K562 (cell line): ENCODE results near the gene RNF44. TPM values are rescaled to one million over a fixed set of nuclear protein-coding genes. Genes with fewer than 3 reads are reported as not detected.
A peak's percentile ranks its signal among the peaks of the same experiment; 100 is the strongest.

Experiments used
- ATAC-seq: fragments of 200-7000 bp; cut with Tn5 transposase; 3 replicates; pipeline ENCODE4 v1.9.1; 2020; ENCODE audit warnings: moderate library complexity
- BruUV-seq: library from RNA; stranded (reverse); fragments of 400-500 nt; replicated peaks from 2 replicates; lab custom pipeline; 2021; lab: Mats Ljungman, UMichigan
- CTCF ChIA-PET: fragments of 300-600 bp; formaldehyde crosslinking; extraction: SDS; loops from one replicate; lab custom pipeline; 2021; ENCODE audit warnings: low intra/inter-chr PET ratio; lab: Yijun Ruan, JAX
- POLR2A ChIA-PET: fragments of 300-600, 350-650 bp; sonication (Branson Sonifier 250); formaldehyde crosslinking; extraction: SDS; loops from one replicate; lab custom pipeline; 2021; ENCODE audit warnings: antibody characterized with exemption, inconsistent platforms; lab: Yijun Ruan, JAX
- DNase-seq, 4 experiments: peaks; one replicate each; pipeline versions ENCODE4 v3.0.0 to v3.0.0-alpha.2; 2011 to 2018; ENCODE audit warnings: low spot score in 3 of 4, mixed read lengths in 3 of 4; ENCODE audit errors: extremely low read depth in 1 of 4
- FAIRE-seq: peaks from 2 replicates; lab custom pipeline; 2011; peaks lifted over from hg19 to GRCh38; lab: Jason Lieb, UNC
- H2AFZ ChIP-seq: 2 replicates; pipeline ENCODE4 v1.6.0; 2011; ENCODE audit warnings: low read depth, low read length, control low read depth, inconsistent platforms
- H3K27ac ChIP-seq: fragments of 200-600 bp; 3 replicates; pipeline ENCODE4 v1.8.0; 2011; ENCODE audit warnings: low read depth, mild to moderate bottlenecking, control low read depth, inconsistent platforms, low read length, moderate library complexity, mixed read lengths; ENCODE audit errors: extremely low read depth
- H3K27me3 ChIP-seq, 2 experiments: fragments of 300-600 bp in 1 of 2; 2 replicates in 1 of 2; 3 replicates in 1 of 2; pipeline versions ENCODE4 v1.6.0 to v1.8.0; 2011; ENCODE audit warnings: inconsistent platforms in 2 of 2, low read length in 2 of 2, mild to moderate bottlenecking in 1 of 2, mixed read lengths in 1 of 2, moderate library complexity in 1 of 2; ENCODE audit not compliant: control insufficient read depth in 2 of 2, insufficient read depth in 2 of 2
- H3K36me3 ChIP-seq: fragments of 300-600 bp; 3 replicates; pipeline ENCODE4 v1.8.0; 2011; ENCODE audit warnings: mild to moderate bottlenecking, low read length, inconsistent platforms; ENCODE audit not compliant: control insufficient read depth, insufficient read depth
- H3K4me1 ChIP-seq, 2 experiments: fragments of 200-600 bp in 1 of 2; replicated peaks in 1 of 2; 2 replicates in 1 of 2; 3 replicates in 1 of 2; pipeline versions ENCODE4 v1.5.1 to v1.8.0; 2011; ENCODE audit warnings: inconsistent platforms in 2 of 2, low read length in 2 of 2, mild to moderate bottlenecking in 1 of 2, mixed read lengths in 1 of 2, moderate library complexity in 1 of 2; ENCODE audit not compliant: control insufficient read depth in 2 of 2, insufficient read depth in 2 of 2
- H3K4me2 ChIP-seq: 2 replicates; pipeline ENCODE4 v1.6.1; 2011; ENCODE audit warnings: low read length, control low read depth, inconsistent platforms, mixed read lengths; ENCODE audit not compliant: insufficient read depth
- H3K4me3 ChIP-seq: fragments of 200-600 bp; sonication (generic), shearing (Covaris generic); 2 replicates; pipeline ENCODE4 v1.5.1; 2016; ENCODE audit warnings: control low read depth, inconsistent platforms
- H3K79me2 ChIP-seq: fragments of 200-600 bp; 3 replicates; pipeline ENCODE4 v1.8.0; 2011; ENCODE audit warnings: low read length, inconsistent platforms; ENCODE audit not compliant: control insufficient read depth, insufficient read depth
- H3K9ac ChIP-seq, 2 experiments: 2 replicates each; pipeline versions ENCODE4 v1.6.0 to v1.6.1; 2011; ENCODE audit warnings: low read depth in 2 of 2, low read length in 2 of 2, control low read depth in 1 of 2, inconsistent platforms in 1 of 2, mild to moderate bottlenecking in 1 of 2, mixed read lengths in 1 of 2; ENCODE audit not compliant: insufficient read depth in 1 of 2
- H3K9me1 ChIP-seq: one replicate; pipeline ENCODE4 v1.6.0; 2011; ENCODE audit warnings: inconsistent platforms, mild to moderate bottlenecking, low read length, moderate library complexity; ENCODE audit not compliant: control insufficient read depth, insufficient read depth
- H3K9me3 ChIP-seq: replicated peaks from 2 replicates; pipeline ENCODE4 v1.5.1; 2011; ENCODE audit warnings: low read depth, low read length, inconsistent platforms; ENCODE audit not compliant: control insufficient read depth, insufficient read depth
- H4K20me1 ChIP-seq: replicated peaks from 2 replicates; pipeline ENCODE4 v1.6.1; 2011; ENCODE audit warnings: low read length, inconsistent platforms, mixed read lengths; ENCODE audit not compliant: control insufficient read depth, insufficient read depth
- ADNP ChIP-seq: fragments of 200-800 bp; sonication (Bioruptor generic); IDR thresholded peaks from 2 replicates; pipeline ENCODE4 v1.6.1; 2016; ENCODE audit warnings: missing genetic modification characterization, missing compliant biosample characterization
- PML ChIP-seq: IDR thresholded peaks from 2 replicates; pipeline ENCODE4 v1.6.1; 2012; ENCODE audit warnings: low read length, inconsistent platforms
- POLR2A ChIP-seq: fragments of 450-650 bp; conservative IDR thresholded peaks from 2 replicates; pipeline ENCODE4 v1.6.1; 2016
- POLR2AphosphoS2 ChIP-seq: IDR thresholded peaks from 2 replicates; pipeline ENCODE4 v1.6.1; 2012; ENCODE audit warnings: low read length, improper control_type of control experiment
- SRSF9 ChIP-seq: fragments of 200-400 bp; formaldehyde crosslinking; IDR thresholded peaks from 2 replicates; pipeline ENCODE4 v1.6.1; 2017; ENCODE audit warnings: low read depth, low read length, borderline replicate concordance
- TBL1XR1 ChIP-seq, 2 experiments: IDR thresholded peaks; 2 replicates each; pipeline ENCODE4 v1.6.1; 2012; ENCODE audit warnings: improper control_type of control experiment in 2 of 2, low read length in 2 of 2, mild to moderate bottlenecking in 1 of 2
- WGBS: fragments of 100-300 bp; shearing (Covaris generic); methylation state at CpG from one replicate; pipeline ENCODE4 v1.1.6; 2016; ENCODE audit warnings: low coverage, mixed read lengths; ENCODE audit not compliant: insufficient coverage; ENCODE audit errors: missing lambda C conversion rate; 5-methylcytosine and 5-hydroxymethylcytosine counted together
- in situ Hi-C: fragments of 300-500 bp; cut with MboI; formaldehyde crosslinking; loops from 4 replicates; pipeline ENCODE4 v1.15.0; 2018; ENCODE audit warnings: inconsistent platforms, mixed read lengths
- intact Hi-C: fragments of 100-400 bp; cut with micrococcal nuclease; formaldehyde crosslinking; loops from 2 replicates; pipeline ENCODE4 v1.14.2; 2022
- polyA plus RNA-seq, 8 experiments: library from polyadenylated mRNA; depleted of rRNA in 4 of 8; stranded (reverse) in 5 of 8; unstranded in 3 of 8; fragments of >200 nt; fragmentation: Nextera tagmentation in 2 of 8; fragmentation: Illumina TruSeq in 1 of 8; extraction: Ambion mirVana in 2 of 8; extraction: Trizol in 1 of 8; gene quantifications; 2 replicates each; pipeline versions ENCODE4 v1.2.1 to v1.2.3, GENCODE V29; 2011 to 2014; ENCODE audit warnings: inconsistent platforms in 1 of 8, missing spikeins in 1 of 8
- total RNA-seq, 7 experiments: library from RNA; depleted of rRNA in 6 of 7; stranded (reverse); fragments of >200 nt in 6 of 7; fragmentation: Illumina TruSeq in 2 of 7; extraction: Trizol in 2 of 7; gene quantifications; 2 replicates each; pipeline versions ENCODE4 v1.2.1 to v1.2.3, GENCODE V29; 2011 to 2021; ENCODE audit warnings: low replicate concordance in 1 of 7
- TF ChIP-seq, protein P1 (sequence below): fragments of 450-650 bp; formaldehyde crosslinking; IDR thresholded peaks from 2 replicates; pipeline ENCODE4 v1.4.0; 2020; ENCODE audit warnings: mild to moderate bottlenecking, mixed read lengths

The RNF44 gene
- total and polyA plus RNA-seq, 9 of the 15 experiments (the other 6 are each of a cell fraction or from before 2014, with no cell fraction given) = 1.6 to 82.6 (median 7.4) TPM

GRCh38 chr5:176513788-176514187 lies 23.4 kb downstream of the RNF44 start:
- DNase-seq (no peak), FAIRE-seq (no peak), ATAC-seq (peak; percentile 18; the same call in 2 of the 3 replicates)
- Histone ChIP-seq H3K9ac (peak overlapping the region in 1 of 2 experiments; percentile 83; a peak in 2 of 4 replicates), H3K27ac (no peak overlapping the region), H3K4me1 (peaks cover 9 to 11% of the 10 kb centered on the region in 2 experiments; a peak in 4 of 5 replicates), H3K36me3 (peaks cover 8% of the 10 kb centered on the region; the same call in 1 of the 3 replicates), H3K4me3 (no peak overlapping the region), H3K9me3 (no peaks in the 10 kb centered on the region), H4K20me1 (no peaks in the 10 kb centered on the region), H2AFZ (peak overlapping the region; percentile 94), H3K9me1 (no peaks in the 10 kb centered on the region), H3K79me2 (no peaks in the 10 kb centered on the region), H3K4me2 (peak overlapping the region; percentile 72), H3K27me3 (peaks cover 0 to 2% of the 10 kb centered on the region in 2 experiments; a peak in 1 of 5 replicates)
- no peak for TF ChIP-seq PML
- ChIA-PET POLR2A (interaction anchor here (1.2 to 1.7 kb wide), 3 partner anchors 18 to 24 kb away, joined by 3 to 8 read pairs (median 6); partner anchors contain the start of gene RNF44), CTCF (no interaction called here)
- intact Hi-C loops = no loop called here
- no TSS peak for BruUV-seq
- in situ Hi-C loops = no loop called here
- WGBS = 46% methylated on average over 6 of the region's 12 CpGs

DNA sequence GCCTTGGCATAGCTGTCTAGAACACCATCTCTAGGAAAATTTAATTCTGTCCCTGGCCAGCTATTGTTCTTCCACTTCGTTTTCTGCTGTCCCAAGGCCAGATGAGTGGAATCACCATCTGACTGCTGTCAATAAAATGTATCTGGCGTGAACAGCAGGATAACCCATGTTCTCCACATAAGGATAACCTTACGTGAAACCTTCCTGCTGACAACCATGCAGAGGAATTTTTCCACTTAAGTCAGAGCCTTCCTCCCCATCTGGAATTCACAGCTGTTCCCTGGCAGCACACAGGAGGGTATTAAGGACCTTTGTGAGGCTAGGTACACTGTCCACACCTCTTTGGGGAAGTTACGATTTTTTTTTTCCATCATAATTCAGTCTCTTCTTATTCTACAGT lies 28.6 kb downstream of the RNF44 start:
- Histone ChIP-seq H4K20me1 (no peaks in the 10 kb centered on the region), H3K27ac (no peak overlapping the region), H2AFZ (no peak overlapping the region), H3K9me3 (no peaks in the 10 kb centered on the region), H3K79me2 (no peaks in the 10 kb centered on the region), H3K27me3 (no peaks in the 10 kb centered on the region), H3K9ac (no peak overlapping the region), H3K36me3 (peaks cover 56% of the 10 kb centered on the region; the same call in 2 of the 3 replicates), H3K4me2 (no peak overlapping the region), H3K4me1 (peaks cover 0 to under 1% of the 10 kb centered on the region in 2 experiments; a peak in 1 of 5 replicates), H3K9me1 (no peaks in the 10 kb centered on the region), H3K4me3 (no peak overlapping the region)
- ATAC-seq (no peak), FAIRE-seq (no peak), DNase-seq (no peak)
- in situ Hi-C loops (no loop called here), intact Hi-C loops (no loop called here)
- 94% methylated on average over 4 of the region's 4 CpGs for WGBS
- ChIA-PET CTCF (no interaction called here), POLR2A (interaction anchor here (1.5 kb wide), 1 partner anchor 24 kb away, joined by 3 read pairs; no protein-coding TSS in a partner anchor)
- no TSS peak for BruUV-seq
- TF ChIP-seq POLR2AphosphoS2 (peak; percentile 32; the same call in 1 of the 2 replicates), SRSF9 (no peak), POLR2A (0 out of 2 replicates have a peak, but pooled peaks have one; percentile 14), ADNP (tag) (no peak), TBL1XR1 (IDR thresholded peaks at IDR 0.05; ENCODE audit: low read length in 2 of 2) (no peak)
- TF ChIP-seq, protein P1, sequence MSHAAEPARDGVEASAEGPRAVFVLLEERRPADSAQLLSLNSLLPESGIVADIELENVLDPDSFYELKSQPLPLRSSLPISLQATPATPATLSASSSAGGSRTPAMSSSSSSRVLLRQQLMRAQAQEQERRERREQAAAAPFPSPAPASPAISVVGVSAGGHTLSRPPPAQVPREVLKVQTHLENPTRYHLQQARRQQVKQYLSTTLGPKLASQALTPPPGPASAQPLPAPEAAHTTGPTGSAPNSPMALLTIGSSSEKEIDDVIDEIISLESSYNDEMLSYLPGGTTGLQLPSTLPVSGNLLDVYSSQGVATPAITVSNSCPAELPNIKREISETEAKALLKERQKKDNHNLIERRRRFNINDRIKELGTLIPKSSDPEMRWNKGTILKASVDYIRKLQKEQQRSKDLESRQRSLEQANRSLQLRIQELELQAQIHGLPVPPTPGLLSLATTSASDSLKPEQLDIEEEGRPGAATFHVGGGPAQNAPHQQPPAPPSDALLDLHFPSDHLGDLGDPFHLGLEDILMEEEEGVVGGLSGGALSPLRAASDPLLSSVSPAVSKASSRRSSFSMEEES (CRISPR knock-in tag) = no peak
